HEK293 (cell line): Measurements from ENCODE around the gene GPR18.

Experiments
- CTCF ChIA-PET: fragments of 350-600 bp; formaldehyde crosslinking; extraction: SDS; loops from one replicate; lab custom pipeline; 2021; ENCODE audit warnings: antibody characterized with exemption; lab: Yijun Ruan, JAX
- POLR2A ChIA-PET: fragments of 300-600 bp; formaldehyde crosslinking; extraction: SDS; loops from one replicate; lab custom pipeline; 2020; ENCODE audit warnings: antibody characterized with exemption, inconsistent platforms; lab: Yijun Ruan, JAX
- H3K27ac ChIP-seq: fragments of 200-500 bp; sonication (Bioruptor generic); 2 replicates; pipeline ENCODE4 v1.5.1; 2014; ENCODE audit warnings: low read depth, low read length, control low read depth, inconsistent platforms; ENCODE audit errors: extremely low read depth
- H3K36me3 ChIP-seq, 2 experiments: fragments of 200-500 bp in 1 of 2; sonication (Bioruptor generic) in 1 of 2; 1 replicate in 1 of 2; 2 replicates in 1 of 2; pipeline ENCODE4 v1.5.1; 2014 to 2017; ENCODE audit warnings: inconsistent platforms in 2 of 2, low read length in 2 of 2; ENCODE audit not compliant: control insufficient read depth in 2 of 2, insufficient read depth in 1 of 2
- H3K4me1 ChIP-seq: fragments of 200-500 bp; sonication (Bioruptor generic); 2 replicates; pipeline ENCODE4 v1.5.1; 2014; ENCODE audit warnings: mild to moderate bottlenecking, low read length, inconsistent platforms; ENCODE audit not compliant: control insufficient read depth, insufficient read depth
- H3K4me3 ChIP-seq: 2 replicates; pipeline ENCODE4 v1.5.1; 2011; ENCODE audit warnings: low read depth, mild to moderate bottlenecking, control low read depth, low read length, moderate library complexity
- H3K9me3 ChIP-seq: fragments of 200-500 bp; sonication (Bioruptor generic); 2 replicates; pipeline ENCODE4 v1.5.1; 2014; ENCODE audit warnings: low read depth, low read length, inconsistent platforms; ENCODE audit not compliant: control insufficient read depth, insufficient read depth
- ZFHX2 ChIP-seq: fragments of 450-650 bp; formaldehyde crosslinking; conservative IDR thresholded peaks from 2 replicates; pipeline ENCODE4 v1.5.1; 2016; ENCODE audit warnings: missing biosample characterization, missing genetic modification characterization
- ZNF10 ChIP-seq: fragments of 450-650 bp; formaldehyde crosslinking; IDR thresholded peaks from 2 replicates; pipeline ENCODE4 v1.5.1; 2017; ENCODE audit warnings: missing biosample characterization, missing genetic modification characterization
- ZNF174 ChIP-seq: fragments of 450-650 bp; formaldehyde crosslinking; IDR thresholded peaks from 2 replicates; pipeline ENCODE4 v1.5.0; 2017; ENCODE audit warnings: missing biosample characterization, mild to moderate bottlenecking, missing genetic modification characterization
- ZNF18 ChIP-seq: fragments of 450-650 bp; formaldehyde crosslinking; IDR thresholded peaks from 2 replicates; pipeline ENCODE4 v1.5.1; 2016; ENCODE audit warnings: missing biosample characterization, missing genetic modification characterization
- ZNF266 ChIP-seq: fragments of 450-650 bp; formaldehyde crosslinking; IDR thresholded peaks from 2 replicates; pipeline ENCODE4 v1.5.1; 2016; ENCODE audit warnings: missing biosample characterization, missing genetic modification characterization, low read depth
- ZNF354C ChIP-seq: fragments of 450-650 bp; formaldehyde crosslinking; IDR thresholded peaks from 2 replicates; pipeline ENCODE4 v1.5.1; 2016; ENCODE audit warnings: missing biosample characterization, missing genetic modification characterization, low read depth, borderline replicate concordance
- ZNF366 ChIP-seq: fragments of 450-650 bp; formaldehyde crosslinking; conservative IDR thresholded peaks from 2 replicates; pipeline ENCODE4 v1.5.1; 2016; ENCODE audit warnings: missing biosample characterization, missing genetic modification characterization
- ZNF529 ChIP-seq: fragments of 450-650 bp; formaldehyde crosslinking; IDR thresholded peaks from 2 replicates; pipeline ENCODE4 v1.5.1; 2017; ENCODE audit warnings: missing genetic modification characterization, missing biosample characterization; ENCODE audit not compliant: insufficient replicate concordance
- ZNF600 ChIP-seq: fragments of 450-650 bp; formaldehyde crosslinking; IDR thresholded peaks from 2 replicates; pipeline ENCODE4 v1.5.1; 2016; ENCODE audit warnings: missing biosample characterization, missing genetic modification characterization
- ZNF658 ChIP-seq: fragments of 450-650 bp; formaldehyde crosslinking; IDR thresholded peaks from 2 replicates; pipeline ENCODE4; 2016; ENCODE audit warnings: missing biosample characterization, missing genetic modification characterization
- TF ChIP-seq, protein P1 (sequence below): fragments of 450-650 bp; formaldehyde crosslinking; IDR thresholded peaks from 2 replicates; pipeline ENCODE4 v1.5.1; 2016; ENCODE audit warnings: missing biosample characterization, missing genetic modification characterization, borderline replicate concordance
- TF ChIP-seq, protein P2 (sequence below): fragments of 450-650 bp; formaldehyde crosslinking; IDR thresholded peaks from 2 replicates; pipeline ENCODE4 v1.5.1; 2016; ENCODE audit warnings: missing biosample characterization, missing genetic modification characterization

The GPR18 gene

DNA sequence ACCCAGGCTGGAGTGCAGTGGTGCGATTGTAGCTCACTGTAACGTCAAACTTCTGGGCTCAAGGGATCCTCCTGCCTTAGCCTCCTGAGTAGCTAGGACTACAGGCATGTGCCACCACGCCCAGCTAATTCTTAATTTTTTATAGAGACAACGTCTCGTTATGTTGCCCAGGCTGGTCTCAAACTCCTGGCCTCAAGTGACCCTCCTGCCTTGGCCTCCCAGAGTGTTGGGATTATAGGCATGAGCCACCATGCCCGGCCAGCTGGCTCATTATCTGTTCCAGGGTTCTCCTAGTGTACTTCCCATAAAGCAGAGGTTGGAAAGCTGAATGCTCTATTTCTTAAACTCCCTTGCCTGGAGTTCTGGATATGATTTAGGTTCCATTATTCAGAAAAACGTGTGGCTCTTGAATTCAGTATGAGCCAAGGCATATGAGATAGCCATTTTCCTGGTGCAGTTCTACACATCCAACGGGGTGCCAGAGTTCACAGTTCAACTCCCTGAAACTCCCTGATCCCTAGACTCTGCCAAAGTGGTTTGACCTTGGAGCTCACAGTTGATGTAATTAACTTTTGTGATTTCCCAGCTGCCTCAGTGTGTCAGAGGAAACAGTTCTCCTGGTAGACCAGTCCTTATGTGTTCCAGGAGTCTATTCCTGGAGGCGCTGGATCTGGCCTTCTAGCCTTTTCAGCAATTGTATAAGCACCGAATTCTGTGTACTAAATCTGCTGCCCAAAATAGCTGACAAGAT is 27.4 kb upstream of the GPR18 start:
- ChIA-PET CTCF (interaction anchor here (1.0 kb wide), 2 partner anchors 20 to 151 kb away, joined by 4 to 5 read pairs; no protein-coding TSS in a partner anchor), POLR2A (no interaction called here)
- H3K9me3 ChIP-seq, result no peaks in the 10 kb centered on the region
- H3K4me3 ChIP-seq, result no peak overlapping the region
- TF ChIP-seq ZNF174 (tag by site-specific recombination) (no peak), ZNF658 (tag by site-specific recombination) (no peak), ZNF266 (tag by site-specific recombination) (no peak)
- H3K4me1 ChIP-seq, result no peaks in the 10 kb centered on the region
- H3K27ac ChIP-seq, result no peak overlapping the region
- no peaks in the 10 kb centered on the region for H3K36me3 ChIP-seq

DNA sequence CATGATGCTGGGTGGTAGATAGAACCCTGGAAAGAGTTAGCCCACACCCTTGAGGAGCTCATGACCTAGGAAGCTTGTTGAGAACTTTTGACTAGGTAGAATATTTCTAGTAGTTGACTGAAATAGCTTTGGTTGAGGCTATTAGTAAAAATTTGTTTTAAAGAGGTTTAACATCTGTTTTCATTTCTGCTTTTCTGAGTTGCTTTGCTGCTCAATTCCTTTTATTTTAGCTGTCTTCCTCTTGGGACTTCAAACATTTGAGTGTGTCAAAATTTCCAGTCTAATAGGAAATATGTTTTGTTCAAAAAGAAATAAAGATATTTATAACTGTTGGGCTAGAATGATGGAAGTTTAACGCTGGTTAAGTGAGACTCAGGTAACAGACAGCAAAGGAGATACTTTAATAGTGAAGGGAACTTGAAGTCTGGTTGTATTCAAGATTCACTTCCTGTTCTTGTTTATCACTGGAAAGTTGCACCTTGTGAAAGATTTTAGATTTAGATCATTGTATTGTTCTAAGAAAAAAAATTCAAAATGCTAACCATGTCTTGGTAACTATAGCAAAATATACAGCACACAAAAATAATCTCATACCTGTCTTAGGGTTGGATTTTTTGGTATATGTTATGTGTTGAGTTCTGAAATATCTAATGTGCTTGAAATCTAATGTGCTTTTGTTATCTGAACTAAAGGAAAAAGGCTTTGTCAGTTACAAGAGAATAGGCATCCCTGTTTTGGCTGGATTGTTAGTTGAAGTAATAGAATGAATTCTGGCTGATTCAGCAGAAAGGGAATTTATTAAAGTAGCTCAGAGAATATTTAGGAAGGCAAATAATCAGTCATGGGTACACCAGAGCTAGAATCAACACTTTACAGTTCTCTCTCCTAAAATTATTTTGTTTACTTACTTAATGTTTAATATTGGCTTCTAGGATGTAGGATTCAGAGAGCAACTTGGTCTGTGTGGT is 24.4 kb upstream of the GPR18 start:
- no peak overlapping the region for H3K27ac ChIP-seq
- no peaks in the 10 kb centered on the region for H3K9me3 ChIP-seq
- TF ChIP-seq, protein P1, sequence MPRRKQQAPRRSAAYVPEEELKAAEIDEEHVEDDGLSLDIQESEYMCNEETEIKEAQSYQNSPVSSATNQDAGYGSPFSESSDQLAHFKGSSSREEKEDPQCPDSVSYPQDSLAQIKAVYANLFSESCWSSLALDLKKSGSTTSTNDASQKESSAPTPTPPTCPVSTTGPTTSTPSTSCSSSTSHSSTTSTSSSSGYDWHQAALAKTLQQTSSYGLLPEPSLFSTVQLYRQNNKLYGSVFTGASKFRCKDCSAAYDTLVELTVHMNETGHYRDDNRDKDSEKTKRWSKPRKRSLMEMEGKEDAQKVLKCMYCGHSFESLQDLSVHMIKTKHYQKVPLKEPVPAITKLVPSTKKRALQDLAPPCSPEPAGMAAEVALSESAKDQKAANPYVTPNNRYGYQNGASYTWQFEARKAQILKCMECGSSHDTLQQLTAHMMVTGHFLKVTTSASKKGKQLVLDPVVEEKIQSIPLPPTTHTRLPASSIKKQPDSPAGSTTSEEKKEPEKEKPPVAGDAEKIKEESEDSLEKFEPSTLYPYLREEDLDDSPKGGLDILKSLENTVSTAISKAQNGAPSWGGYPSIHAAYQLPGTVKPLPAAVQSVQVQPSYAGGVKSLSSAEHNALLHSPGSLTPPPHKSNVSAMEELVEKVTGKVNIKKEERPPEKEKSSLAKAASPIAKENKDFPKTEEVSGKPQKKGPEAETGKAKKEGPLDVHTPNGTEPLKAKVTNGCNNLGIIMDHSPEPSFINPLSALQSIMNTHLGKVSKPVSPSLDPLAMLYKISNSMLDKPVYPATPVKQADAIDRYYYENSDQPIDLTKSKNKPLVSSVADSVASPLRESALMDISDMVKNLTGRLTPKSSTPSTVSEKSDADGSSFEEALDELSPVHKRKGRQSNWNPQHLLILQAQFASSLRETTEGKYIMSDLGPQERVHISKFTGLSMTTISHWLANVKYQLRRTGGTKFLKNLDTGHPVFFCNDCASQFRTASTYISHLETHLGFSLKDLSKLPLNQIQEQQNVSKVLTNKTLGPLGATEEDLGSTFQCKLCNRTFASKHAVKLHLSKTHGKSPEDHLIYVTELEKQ (tag by site-specific recombination), result no peak
- no peak for TF ChIP-seq ZNF18
- POLR2A ChIA-PET, result no interaction called here
- H3K4me1 ChIP-seq, result no peaks in the 10 kb centered on the region
- CTCF ChIA-PET, result interaction anchor here (0.7 to 1.1 kb wide), 5 partner anchors 11 to 154 kb away, joined by 3 to 4 read pairs (median 4); no protein-coding TSS in a partner anchor
- no peaks in the 10 kb centered on the region for H3K36me3 ChIP-seq
- H3K4me3 ChIP-seq, result no peak overlapping the region

DNA sequence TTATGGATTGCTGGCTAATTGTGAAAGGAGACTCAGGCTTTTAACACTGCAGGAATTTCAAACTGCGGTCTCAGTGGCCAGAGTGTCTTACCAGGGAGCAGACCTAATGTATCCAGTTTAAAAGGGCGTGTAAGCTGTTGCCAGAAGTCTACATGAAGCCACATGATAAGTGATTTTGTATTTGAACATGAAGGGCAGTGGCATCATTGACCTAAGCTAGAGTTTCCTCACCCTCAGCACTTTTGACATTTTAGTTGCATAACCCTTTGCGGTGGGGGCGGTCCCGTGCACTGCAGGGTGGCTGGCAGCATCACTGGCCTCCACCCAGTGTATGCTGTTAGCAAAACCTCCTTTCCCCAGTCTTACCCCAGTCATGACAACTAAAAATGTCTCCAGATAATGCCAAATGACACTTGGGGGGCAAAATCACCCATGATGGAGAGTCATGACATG is 23.7 kb upstream of the GPR18 start:
- no peaks in the 10 kb centered on the region for H3K4me1 ChIP-seq
- H3K36me3 ChIP-seq, result no peaks in the 10 kb centered on the region
- no peaks in the 10 kb centered on the region for H3K9me3 ChIP-seq
- TF ChIP-seq ZNF10 (tag by site-specific recombination) (no peak), ZFHX2 (no peak), ZNF366 (tag by site-specific recombination) (no peak), ZNF529 (tag by site-specific recombination) (peak; percentile 12)
- no peak overlapping the region for H3K27ac ChIP-seq
- POLR2A ChIA-PET, result no interaction called here
- H3K4me3 ChIP-seq, result no peak overlapping the region
- CTCF ChIA-PET, result no interaction called here

GRCh38 chr13:99280166-99280565 is 22.0 kb upstream of the GPR18 start:
- CTCF ChIA-PET, result interaction anchor here (0.7 to 1.2 kb wide), 3 partner anchors 10 to 104 kb away, joined by 3 to 7 read pairs (median 4); no protein-coding TSS in a partner anchor
- no peak overlapping the region for H3K4me3 ChIP-seq
- no peaks in the 10 kb centered on the region for H3K36me3 ChIP-seq
- H3K4me1 ChIP-seq, result no peaks in the 10 kb centered on the region
- no peak for TF ChIP-seq ZNF354C (tag by site-specific recombination)
- TF ChIP-seq, protein P2, sequence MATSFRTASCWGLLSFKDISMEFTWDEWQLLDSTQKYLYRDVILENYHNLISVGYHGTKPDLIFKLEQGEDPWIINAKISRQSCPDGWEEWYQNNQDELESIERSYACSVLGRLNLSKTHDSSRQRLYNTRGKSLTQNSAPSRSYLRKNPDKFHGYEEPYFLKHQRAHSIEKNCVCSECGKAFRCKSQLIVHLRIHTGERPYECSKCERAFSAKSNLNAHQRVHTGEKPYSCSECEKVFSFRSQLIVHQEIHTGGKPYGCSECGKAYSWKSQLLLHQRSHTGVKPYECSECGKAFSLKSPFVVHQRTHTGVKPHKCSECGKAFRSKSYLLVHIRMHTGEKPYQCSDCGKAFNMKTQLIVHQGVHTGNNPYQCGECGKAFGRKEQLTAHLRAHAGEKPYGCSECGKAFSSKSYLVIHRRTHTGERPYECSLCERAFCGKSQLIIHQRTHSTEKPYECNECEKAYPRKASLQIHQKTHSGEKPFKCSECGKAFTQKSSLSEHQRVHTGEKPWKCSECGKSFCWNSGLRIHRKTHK (tag by site-specific recombination), result no peak
- TF ChIP-seq ZNF600, result no peak
- no peak overlapping the region for H3K27ac ChIP-seq
- POLR2A ChIA-PET, result no interaction called here
- H3K9me3 ChIP-seq, result no peaks in the 10 kb centered on the region
